HL-60 (cell line): Measurements from ENCODE around the gene SFXN3.

Experiments used
- DNase-seq, 2 experiments: peaks; one replicate each; pipeline ENCODE4 v3.0.0-alpha.2; 2010 to 2020; ENCODE audit warnings: low read depth in 1 of 2, low spot score in 1 of 2
- H3K27ac ChIP-seq: fragments of 250-450 bp; sonication (Bioruptor Pico); replicated peaks from 2 replicates; pipeline ENCODE4 v1.5.1; 2020; ENCODE audit warnings: mild to moderate bottlenecking, moderate library complexity
- H3K27me3 ChIP-seq: fragments of 250-450 bp; sonication (Bioruptor Pico); 2 replicates; pipeline ENCODE4 v1.5.1; 2021; ENCODE audit warnings: mild to moderate bottlenecking, moderate library complexity; ENCODE audit not compliant: insufficient read depth, poor library complexity, severe bottlenecking
- H3K4me3 ChIP-seq: replicated peaks from 2 replicates; pipeline ENCODE4 v1.5.1; 2011; ENCODE audit warnings: mild to moderate bottlenecking, control low read depth, low read length; ENCODE audit not compliant: insufficient read depth
- CTCF ChIP-seq: IDR thresholded peaks from one replicate; pipeline ENCODE4 v1.5.1; 2011; ENCODE audit warnings: low read length, control low read depth, inconsistent platforms; ENCODE audit not compliant: insufficient read depth
- GABPA ChIP-seq: IDR thresholded peaks from 2 replicates; pipeline ENCODE4 v1.6.1; 2012; ENCODE audit warnings: low read depth
- POLR2AphosphoS5 ChIP-seq: IDR thresholded peaks from 2 replicates; pipeline ENCODE4 v1.6.1; 2012; ENCODE audit warnings: low read depth
- SPI1 ChIP-seq: IDR thresholded peaks from 2 replicates; pipeline ENCODE4 v1.6.1; 2012; ENCODE audit warnings: low read depth, mild to moderate bottlenecking, borderline replicate concordance
- TF ChIP-seq, protein P1 (sequence below): IDR thresholded peaks from 2 replicates; pipeline ENCODE4 v1.6.1; 2012; ENCODE audit warnings: low read depth; ENCODE audit not compliant: insufficient replicate concordance

Gene SFXN3

GRCh38 chr10:101052285-101052684 lies 21.3 kb downstream of the SFXN3 start:
- no peak for TF ChIP-seq CTCF
- TF ChIP-seq GABPA = no peak
- TF ChIP-seq POLR2AphosphoS5 = no peak
- no peak for DNase-seq
- Histone ChIP-seq H3K4me3 (no peak overlapping the region), H3K27ac (no peak overlapping the region), H3K27me3 (peaks cover 2% of the 10 kb centered on the region)

DNA sequence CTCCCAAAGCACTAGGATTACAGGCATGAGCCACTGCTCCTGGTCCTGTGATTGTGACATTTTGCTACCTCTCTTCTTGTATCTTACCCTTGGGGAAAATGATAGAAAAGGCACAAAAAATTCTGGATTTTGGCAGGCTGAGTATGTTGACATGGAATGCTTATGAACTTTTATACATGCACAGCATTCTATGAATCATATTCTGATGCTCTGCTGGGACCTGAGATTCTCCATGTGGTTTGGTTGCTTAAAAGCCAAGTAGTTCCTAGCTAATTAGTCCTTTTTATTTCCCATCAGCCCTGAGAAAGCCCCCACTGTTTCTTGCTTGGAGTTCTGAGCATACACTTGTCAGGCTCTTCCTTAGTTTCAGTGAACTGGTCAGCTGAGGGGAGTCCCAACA lies 22.5 kb downstream of the SFXN3 start:
- H3K27me3 ChIP-seq = peaks cover 2% of the 10 kb centered on the region
- TF ChIP-seq CTCF (no peak), SPI1 (no peak)
- no peak for DNase-seq

GRCh38 chr10:101054351-101054750 lies 23.3 kb downstream of the SFXN3 start:
- no peak for DNase-seq
- H3K27ac ChIP-seq = no peak overlapping the region
- no peak overlapping the region for H3K4me3 ChIP-seq
- TF ChIP-seq, protein P1, sequence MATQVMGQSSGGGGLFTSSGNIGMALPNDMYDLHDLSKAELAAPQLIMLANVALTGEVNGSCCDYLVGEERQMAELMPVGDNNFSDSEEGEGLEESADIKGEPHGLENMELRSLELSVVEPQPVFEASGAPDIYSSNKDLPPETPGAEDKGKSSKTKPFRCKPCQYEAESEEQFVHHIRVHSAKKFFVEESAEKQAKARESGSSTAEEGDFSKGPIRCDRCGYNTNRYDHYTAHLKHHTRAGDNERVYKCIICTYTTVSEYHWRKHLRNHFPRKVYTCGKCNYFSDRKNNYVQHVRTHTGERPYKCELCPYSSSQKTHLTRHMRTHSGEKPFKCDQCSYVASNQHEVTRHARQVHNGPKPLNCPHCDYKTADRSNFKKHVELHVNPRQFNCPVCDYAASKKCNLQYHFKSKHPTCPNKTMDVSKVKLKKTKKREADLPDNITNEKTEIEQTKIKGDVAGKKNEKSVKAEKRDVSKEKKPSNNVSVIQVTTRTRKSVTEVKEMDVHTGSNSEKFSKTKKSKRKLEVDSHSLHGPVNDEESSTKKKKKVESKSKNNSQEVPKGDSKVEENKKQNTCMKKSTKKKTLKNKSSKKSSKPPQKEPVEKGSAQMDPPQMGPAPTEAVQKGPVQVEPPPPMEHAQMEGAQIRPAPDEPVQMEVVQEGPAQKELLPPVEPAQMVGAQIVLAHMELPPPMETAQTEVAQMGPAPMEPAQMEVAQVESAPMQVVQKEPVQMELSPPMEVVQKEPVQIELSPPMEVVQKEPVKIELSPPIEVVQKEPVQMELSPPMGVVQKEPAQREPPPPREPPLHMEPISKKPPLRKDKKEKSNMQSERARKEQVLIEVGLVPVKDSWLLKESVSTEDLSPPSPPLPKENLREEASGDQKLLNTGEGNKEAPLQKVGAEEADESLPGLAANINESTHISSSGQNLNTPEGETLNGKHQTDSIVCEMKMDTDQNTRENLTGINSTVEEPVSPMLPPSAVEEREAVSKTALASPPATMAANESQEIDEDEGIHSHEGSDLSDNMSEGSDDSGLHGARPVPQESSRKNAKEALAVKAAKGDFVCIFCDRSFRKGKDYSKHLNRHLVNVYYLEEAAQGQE = no peak
- TF ChIP-seq POLR2AphosphoS5 (no peak), GABPA (no peak), SPI1 (no peak), CTCF (no peak)
- H3K27me3 ChIP-seq = peaks cover 2% of the 10 kb centered on the region

More for the DNA sequence above, 22.5 kb downstream of the SFXN3 start:
- Histone ChIP-seq H3K27ac (no peak overlapping the region), H3K4me3 (no peak overlapping the region)

DNA sequence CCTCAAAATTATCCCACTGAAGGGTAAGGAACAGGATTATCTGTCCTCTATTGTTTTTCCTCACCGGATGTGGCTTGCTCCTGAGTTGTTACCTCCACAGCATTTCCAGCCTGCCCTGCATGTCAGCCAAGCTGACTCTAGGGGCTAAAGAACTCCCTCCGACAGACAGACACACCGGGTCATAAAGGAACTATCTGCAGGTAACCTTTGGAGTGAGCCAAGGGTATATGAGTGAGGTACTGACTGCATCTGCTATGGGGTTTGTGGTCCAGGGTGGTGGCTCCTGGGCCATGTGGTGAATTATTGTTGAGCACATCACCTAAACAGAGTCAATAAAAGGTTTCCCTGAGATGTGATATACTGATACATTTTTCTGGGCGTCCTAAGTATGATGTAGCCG lies 23.8 kb downstream of the SFXN3 start:
- peaks cover 2% of the 10 kb centered on the region for H3K27me3 ChIP-seq
- no peak for DNase-seq
- no peak overlapping the region for H3K27ac ChIP-seq
- no peak overlapping the region for H3K4me3 ChIP-seq
- TF ChIP-seq, protein P1 = no peak
- no peak for TF ChIP-seq GABPA
- TF ChIP-seq POLR2AphosphoS5 = no peak
- no peak for TF ChIP-seq CTCF
- TF ChIP-seq SPI1 = no peak
